CD4-positive, alpha-beta T cell treated with Interleukin-15 for 1 hour (primary cell): ENCODE results near the gene AHRR.

ENCODE experiments used
- DNase-seq: peaks from one replicate; pipeline ENCODE4 v3.0.0-alpha.2; 2020

The AHRR gene

DNA sequence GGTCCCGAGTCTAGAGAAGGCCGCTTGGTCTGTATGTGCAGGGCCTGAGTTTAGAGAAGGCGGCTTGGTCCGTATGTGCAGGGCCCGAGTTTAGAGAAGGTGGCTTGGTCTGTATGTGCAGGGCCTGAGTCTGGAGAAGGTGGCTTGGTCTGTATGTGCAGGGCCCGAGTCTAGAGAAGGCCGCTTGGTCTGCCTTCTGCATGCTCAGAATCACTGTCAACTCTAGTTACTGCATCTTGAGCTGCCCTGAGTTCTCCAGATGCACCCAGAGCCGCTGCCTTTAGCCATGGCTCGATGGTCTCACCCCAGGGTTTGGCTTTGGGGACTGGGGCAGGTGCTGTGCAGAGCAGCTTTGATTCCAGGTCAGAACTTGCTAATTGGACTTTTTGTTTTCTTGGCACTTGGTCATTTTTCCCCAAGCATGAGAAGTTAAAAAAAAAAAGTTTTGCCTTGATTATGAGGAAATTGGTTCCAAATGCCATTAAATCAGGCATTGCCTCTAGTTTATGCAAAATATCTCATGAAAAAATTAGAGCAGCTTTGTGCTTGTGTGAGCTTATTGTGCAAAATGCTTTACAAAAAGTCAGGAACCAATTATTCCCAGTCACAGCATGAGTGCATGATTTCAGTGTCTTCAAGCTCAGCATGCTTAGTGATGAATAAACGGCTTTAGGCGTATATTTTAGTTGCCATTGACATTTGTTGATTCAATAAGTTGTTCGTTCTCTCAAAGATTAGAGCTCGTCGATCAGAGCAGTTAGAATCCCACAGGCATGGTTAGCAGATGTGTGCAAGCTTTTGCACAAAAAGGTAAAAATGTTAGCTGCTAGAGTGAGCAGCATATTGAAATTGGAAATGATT lies 96.0 kb downstream of the AHRR start:
- no peak for DNase-seq

DNA sequence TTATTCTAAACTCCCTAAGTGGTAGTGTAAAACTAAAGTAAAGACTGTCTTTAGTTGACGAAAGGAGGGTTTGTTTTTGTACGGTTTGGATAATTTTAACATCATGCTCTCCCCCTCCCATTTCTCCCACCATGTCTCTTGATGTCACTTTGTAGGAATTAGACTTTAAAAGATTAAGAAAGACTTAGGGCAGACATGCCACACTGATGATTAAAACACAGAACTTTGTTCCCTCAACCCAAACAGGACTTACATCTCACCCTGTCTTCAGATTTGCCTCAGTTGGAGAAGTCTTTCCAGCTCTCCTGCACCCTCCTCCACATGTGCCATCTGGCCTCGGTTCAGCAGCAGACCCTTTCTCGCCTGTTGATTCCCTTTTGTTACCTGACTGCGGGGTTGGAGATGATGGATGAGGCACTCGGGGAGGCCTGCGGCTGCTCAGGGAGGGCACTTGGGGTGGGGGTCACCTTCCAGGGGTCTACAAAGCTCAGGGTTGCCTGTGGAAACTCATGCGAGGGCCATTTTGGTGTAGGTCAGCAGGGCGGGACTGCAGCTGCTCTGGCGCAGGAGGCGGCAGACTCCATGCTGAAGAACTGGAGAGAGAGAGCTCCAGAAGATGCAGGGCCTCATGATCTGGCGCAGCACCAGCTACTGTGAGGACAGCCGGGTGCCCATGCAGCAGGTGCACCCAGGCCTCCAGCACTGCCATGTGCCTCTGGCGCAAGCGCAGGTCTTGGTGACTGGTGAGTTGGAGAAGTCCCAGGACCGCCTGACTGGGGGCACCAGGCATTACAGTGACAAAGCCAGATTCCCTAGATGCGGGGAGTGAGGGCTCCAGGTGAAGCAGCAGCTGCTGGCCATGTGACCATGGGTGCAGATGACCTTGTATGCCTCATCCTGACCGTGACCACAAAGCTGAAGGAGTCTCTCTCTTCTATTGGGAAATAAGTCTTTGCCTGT lies 96.9 kb downstream of the AHRR start:
- no peak for DNase-seq

DNA sequence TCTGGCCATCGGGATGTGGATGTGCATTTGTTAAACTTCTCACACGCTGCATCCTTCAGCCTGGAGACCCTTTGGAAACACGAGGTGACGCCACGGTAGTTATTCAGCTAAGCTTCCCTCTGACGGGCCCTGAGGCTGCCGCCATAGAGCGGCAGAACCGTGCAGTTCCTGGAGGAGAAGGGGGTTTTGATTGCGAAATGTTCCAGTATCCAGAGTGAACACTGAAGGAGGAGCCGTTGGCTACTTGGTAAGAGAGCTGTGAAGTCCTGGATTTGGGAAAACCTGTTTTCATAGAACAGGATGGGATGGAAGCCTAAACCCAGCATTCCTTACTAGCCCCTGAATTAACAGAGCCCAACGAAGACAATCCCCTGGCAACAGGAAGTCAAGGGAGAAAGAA lies 98.5 kb downstream of the AHRR start:
- DNase-seq: no peak

DNA sequence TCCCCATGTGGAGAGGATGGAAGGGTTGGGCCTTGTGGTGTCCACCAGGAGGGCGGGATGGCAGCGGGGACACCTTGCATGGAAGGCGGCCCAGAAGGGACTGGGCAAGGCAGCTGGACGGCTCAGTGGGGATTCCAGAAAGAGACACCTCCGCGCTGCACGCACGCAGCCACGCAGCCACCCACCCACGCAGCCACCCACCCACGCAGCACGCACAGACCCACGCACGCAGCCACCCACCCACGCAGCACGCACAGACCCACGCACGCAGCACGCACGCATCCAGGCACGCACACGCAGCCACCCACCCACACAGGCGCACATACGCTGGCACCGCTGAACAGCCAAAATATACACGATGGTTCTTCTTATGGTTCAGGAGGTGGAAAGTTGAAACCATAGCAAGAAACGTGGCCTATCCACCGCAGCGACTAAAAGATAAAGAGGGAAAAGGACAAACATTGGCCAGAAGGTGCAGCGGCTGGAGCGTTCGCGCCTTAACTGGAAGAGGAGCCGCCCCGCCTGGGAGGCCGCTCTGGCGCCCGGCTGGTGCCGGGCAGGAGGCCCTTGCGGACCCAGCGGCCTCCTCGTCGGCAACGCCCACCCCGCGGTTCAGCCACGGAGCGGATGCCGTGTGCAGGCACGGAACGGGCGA lies 99.2 kb downstream of the AHRR start:
- DNase-seq: no peak

DNA sequence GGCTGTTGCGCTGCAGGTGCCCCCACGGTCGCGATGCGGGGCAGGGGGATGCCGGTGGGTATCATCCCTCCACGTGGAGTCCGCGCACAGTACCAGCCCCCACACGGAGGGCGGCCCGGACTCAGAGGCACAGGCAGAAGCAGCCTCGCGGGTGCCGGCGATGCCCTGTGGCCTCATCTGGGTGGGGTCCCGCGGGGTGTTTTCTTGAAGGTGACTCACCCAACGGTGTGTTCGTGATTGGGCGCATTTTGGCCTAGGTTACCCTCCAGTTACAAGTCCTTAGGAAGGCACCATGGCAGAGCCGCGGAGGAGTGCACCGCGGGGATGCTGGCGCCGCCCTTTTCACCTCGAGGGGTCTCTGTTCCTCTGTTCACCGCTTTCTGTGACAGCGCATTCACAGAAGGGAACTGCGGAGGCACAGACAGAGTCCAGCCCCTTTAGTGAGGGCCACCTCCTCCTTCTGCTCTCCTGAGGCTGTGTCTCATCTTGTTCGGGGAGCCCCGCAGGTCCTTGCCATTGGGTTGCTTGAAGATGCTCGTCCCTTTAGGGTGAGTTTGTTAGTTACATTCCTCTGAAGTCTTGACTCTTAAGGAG lies 99.9 kb downstream of the AHRR start:
- no peak for DNase-seq

DNA sequence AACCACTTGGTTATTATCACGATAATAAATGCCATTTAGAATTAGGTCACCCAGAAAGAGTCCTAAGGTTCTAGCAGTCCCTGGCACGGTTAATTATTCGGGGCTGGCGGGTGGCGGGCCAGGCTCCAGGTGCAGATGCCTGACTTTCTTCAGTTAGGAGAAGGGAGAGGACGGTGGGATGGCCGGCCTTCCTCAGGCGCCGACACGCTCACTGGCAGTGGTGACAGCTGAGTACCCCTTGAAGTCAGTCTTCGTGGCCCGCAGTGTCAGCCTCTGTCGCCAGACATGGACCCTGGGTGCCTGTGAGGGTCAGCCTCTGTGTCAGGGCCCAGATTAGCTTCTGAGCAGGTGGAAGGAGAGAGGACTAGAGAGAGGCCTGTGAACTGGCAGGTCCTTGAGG lies 100.4 kb downstream of the AHRR start:
- no peak for DNase-seq

DNA sequence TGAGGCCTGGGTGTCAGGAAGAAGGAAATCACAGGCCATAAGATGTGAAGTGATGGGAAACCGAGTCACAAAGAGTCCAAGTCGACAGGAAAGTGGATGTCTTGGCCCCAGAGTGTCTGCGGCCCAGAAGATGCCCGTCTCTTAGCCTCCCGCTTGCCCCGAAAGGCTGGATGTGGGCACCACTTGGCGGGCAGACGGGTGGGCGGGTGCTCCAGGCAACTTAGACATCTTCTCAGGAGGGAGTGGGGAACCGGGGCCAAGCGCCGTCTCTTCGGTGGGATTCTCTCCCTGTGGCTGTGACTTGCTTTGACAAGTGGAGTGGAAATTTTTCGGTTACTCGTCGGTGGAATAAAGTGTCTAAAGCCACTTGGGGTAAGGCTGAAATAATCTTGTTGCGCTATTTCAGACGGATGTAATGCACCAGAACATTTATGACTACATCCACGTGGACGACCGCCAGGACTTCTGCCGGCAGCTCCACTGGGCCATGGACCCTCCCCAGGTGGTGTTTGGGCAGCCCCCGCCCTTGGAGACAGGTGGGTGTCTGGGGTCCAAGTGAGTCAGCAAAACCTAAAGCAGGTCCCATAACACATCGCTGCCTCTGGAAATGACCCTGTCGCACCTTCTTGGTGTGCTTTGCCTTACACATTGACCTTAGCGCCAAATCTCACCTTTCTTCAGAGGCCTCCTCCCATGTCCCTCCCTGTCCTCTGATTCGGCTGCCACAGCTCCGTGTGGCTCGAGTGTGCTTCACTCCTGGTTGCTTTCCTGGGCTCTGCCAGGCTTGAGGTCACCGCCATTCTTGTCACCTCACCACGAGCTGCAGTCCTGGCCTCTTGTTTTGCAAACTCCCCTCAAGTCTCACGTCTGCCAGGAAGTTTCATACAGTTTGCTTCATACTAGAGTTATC lies 101.1 kb downstream of the AHRR start:
- DNase-seq: no peak

DNA sequence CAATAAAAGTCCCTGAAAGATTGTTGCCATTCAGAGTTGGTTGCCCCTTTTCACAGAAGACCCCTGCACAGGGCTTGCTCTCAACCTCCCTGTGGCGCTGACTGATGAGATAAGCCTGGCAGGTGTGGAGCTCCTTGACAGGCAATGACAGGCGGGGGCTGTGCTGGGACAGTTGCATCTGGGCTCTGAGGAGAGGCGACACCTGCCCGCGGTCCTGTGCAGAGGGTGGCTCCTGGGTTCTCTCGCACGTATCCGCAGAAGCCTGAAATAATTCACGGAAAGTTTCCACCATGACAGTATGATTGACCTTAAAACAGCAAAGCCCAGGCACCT lies 101.7 kb downstream of the AHRR start:
- DNase-seq: no peak

DNA sequence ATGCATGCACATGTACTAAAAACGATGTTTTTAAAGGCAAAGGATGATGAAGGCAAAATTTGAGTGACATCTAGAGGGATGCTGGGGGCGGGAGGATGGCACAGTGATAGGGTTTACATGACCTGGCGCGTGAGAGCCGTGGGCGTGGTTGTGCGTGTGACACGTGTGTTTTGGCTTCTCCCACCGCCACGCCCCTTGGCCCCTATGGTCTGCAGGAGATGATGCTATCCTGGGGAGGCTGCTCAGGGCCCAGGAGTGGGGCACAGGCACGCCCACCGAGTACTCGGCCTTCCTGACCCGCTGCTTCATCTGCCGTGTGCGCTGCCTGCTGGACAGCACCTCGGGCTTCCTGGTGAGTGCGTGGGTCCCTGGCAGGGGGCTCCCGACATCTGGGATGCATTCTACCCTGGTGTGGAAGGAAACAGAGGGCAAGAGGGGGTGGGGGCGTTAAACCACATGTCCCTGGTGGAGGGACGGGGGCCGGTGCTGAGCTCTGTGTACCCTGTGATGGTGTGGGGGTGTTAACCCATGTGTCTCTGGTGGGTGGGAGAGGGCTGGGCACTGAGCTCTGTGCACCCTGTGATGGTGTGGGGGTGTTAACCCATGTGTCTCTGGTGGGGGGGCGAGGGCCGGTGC lies 102.2 kb downstream of the AHRR start:
- no peak for DNase-seq

DNA sequence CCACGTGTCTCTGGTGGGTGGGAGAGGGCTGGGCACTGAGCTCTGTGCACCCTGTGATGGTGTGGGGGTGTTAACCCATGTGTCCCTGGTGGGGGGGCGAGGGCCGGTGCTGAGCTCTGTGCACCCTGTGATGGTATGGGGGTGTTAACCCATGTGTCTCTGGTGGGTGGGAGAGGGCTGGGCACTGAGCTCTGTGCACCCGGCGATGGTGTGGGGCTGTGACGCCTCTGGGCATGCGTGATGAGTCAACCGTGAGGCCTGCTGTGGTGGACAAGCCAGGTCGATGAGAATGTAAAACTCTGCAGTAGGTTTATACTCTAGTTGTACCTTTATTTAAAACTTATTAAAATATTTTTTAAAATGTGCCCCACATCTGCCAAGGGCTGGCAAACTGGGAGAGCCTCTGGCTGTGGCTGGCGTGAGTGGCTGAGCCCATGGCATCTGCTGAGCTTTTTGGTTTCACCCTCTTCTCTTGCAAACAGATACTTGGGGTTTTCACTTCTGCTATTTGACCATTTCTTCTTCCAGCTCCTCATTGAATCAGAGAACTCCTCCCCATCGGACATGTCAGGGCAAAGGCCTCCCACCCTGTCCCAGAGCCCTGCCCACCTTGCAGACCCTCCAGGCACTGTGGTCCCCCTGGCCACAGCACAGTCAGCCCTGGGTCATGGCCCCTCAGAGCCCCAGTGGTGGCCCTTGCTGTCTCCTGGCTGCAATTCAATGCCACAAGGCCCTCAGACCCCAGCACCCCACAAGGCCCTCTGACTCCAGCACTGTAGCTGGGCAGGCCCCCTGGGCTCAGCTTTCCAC lies 103.0 kb downstream of the AHRR start:
- DNase-seq: no peak

DNA sequence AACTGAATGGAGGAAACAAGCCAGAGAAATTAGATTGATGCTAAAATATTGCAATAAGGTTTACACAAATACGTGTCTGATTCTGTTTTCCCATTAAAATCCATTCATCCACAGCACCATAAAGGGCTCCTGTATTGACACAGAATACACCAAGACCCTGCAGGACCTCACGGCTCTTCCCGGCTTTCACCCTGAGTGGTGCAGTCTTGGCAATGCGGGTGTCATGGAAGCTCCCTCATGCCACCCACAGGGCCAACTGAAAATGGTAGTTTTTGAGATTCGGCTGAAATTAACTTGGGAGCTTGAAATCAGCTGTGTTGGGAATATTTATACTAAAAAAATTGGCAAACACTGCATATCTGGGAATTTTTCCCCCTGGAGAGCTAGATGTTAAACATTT lies 104.2 kb downstream of the AHRR start:
- DNase-seq: no peak

DNA sequence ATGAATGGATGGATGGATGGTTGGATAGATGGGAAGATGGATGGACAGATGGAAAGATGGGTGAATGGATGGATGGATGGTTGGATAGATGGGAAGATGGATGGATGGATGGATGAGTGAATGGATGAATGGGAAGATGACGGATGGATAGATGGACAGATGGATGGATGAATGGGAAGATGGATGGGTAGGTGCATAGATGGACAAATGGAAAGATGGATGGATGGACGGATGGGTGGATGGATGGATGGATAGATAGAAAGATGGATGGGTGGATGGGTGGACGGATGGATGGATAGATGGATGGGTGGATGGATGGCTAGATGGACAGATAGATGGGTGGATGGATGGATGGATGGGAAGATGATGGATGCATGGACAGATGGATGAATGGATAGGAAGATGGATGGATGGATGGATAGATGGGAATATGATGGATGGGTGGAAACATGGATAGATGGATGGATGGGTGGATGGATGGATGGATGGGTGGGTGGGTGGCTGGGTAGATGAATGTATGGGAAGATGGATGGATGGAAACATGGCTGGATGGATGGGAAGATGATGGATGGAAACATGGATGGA lies 105.0 kb downstream of the AHRR start:
- no peak for DNase-seq

DNA sequence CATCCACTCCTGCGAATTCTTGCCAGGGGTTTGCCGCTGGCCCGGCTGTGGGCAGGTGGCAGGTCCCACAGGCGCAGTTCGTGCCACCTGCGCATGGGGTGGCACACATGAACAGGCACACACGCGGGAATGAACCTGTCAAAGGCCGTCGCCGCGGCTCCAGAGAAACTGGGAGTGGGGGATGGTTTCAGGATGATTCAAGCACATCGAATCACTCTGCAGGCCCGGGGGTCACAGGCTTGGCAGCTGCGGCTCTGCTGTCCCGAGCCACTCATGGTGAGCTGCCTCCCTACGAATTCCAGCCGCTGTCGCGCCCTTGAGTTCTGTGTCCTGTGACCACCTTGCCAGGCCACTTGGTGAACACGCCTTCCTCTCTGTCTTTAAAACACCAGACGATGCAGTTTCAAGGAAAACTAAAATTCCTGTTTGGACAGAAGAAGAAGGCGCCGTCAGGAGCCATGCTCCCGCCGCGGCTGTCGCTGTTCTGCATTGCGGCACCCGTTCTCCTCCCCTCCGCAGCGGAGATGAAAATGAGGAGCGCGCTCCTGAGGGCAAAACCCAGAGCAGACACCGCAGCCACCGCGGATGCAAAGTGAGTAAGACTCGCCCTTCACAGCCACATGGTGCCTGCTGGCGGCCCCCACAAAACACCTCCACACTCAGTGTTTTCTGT lies 106.0 kb downstream of the AHRR start:
- no peak for DNase-seq

DNA sequence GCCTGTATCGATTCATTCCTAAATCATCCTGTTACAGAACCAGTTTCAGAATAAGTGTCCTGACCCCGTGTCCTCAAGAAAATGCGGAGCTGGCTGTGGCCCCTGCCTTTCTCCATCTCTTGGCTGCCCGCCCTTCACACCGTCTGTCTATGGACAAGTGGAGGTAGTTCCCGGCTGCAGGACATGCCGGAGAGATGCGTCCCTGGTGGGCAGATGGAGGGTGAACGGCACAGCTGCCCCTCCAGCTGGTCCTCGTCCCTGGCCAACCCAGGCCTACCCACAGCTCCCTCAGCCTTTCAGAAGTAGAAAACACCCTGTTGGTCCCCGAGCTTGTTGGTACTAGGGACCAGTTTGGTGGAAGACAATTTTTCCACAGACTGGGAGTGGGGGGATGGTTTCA lies 106.7 kb downstream of the AHRR start:
- no peak for DNase-seq

DNA sequence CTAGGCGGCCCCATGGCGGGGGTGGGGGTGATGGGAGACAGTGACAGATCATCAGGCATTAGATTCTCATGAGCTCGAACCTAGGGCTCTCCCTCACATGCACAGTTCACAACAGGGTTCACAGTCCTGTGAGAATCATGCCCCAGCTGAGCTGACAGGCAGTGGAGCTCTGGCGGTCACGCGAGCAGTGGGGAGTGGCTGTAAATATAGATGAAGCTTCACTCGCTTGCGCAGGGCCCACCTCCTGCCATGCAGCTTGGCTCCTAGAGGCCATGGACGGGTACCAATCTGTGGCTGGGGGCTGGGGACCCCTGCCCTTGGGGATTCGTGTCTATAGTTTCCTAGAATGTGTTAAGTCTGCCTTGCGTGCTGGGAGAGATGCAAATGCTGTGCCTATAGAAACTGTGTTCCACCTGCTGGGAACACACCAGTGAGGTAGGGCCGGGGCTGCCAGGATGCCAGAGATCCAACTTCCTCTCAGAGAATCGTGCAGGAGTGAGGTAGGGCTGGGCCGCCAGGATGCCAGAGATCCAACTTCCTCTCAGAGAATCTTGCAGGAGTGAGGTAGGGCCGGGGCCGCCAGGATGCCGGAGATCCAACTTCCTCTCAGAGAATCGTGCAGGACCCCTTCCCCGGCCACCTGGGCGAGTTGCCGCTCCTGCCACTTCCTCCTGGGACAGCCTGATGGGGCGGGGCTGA lies 107.4 kb downstream of the AHRR start:
- DNase-seq: no peak

DNA sequence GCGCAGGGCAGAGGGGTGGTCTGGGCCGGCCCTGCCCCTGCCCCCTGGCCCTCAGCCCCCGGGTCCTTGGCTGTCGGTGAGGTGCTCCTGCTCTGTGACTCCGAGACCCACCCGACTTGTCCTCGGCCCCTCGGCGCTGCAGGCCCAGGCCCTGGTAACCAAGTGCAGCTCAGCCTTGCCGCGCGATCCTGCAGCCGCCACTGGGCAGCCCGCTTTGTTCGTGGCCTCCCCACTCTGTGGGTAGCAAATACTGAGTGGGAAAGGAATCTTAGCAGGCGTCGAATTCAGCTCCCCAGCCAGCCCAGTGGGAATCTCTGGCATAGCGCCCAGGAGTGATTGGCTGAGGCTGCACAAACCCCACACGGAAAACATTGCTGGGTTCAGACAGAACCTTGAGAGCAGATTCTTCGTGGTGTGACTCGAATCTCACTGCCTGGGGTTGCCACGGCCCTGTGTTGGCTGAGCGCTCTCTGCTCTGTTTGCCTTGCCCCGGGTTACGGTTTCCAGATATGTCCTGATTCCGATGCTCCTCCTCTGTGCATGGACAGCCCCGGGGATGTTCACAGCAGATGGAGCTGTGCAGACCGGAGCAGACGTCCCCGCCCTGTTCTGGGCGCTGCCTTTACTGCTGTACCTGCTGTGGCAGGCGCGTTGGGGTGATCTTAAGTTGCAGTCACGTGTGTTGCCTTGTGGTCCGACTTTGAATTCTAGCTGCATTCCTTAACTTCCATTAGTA lies 108.1 kb downstream of the AHRR start:
- no peak for DNase-seq

DNA sequence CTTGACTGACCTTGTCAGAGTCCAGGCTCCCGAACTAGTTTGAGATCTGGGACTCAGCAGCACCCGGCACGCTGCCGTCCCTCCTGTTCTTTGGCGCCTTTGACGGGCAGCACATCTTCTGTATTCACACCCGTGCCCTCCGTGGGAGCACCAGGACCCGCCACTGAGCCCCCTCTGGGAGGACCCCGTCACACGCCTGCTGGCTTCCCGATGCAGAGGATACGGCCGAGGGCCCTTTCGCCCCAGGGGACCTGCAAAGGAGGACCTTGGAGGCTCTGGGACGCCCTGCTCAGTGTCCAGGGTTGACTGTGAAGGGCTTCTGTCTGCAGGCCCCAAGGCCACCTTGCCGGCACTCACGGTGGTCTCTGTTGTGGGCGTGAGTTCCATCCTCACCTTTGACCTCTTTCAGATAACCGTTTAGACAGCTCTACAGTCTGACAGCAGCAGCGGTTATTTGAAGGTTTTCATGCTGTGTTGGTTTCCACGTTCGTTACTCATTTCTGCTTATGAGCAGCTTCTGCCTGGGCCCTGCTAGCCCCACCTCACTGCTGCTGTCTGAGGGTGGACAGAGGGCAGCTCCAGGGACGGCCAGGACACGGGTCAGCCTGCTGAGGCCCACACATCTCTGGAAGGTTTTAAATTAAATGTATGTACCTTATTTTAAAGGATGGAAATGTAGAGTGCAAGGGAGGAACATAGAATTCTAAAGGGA lies 108.9 kb downstream of the AHRR start:
- no peak for DNase-seq
